Activated T-cell treated with anti-CD3 and anti-CD28 coated beads, Interleukin-2, amount 50 U/mL, for 1 hour (primary cell): ENCODE measurements around the gene ATP2B1.
"Not testable (repeated sequence)": the region's sequence is repeated elsewhere in the genome, so short reads cannot be mapped to it uniquely, and the experiment has no call there.

ENCODE experiments used
- DNase-seq: peaks from one replicate; pipeline ENCODE4 v3.0.0-alpha.2; 2020

Gene ATP2B1

GRCh38 chr12:89710873-89711750 is 2.5 kb upstream of the ATP2B1 start:
- no peak for DNase-seq

- DNase-seq: no peak
Measured at GRCh38 chr12:89709995-89710872, 1.6 kb upstream of the ATP2B1 start.

- peak; percentile 97 for DNase-seq
Measured at GRCh38 chr12:89709157-89709994, 738 bp upstream of the ATP2B1 start.

GRCh38 chr12:89707703-89708564 is 704 bp downstream of the ATP2B1 start:
- peak; percentile 40 for DNase-seq

GRCh38 chr12:89706986-89707702 is 1.5 kb downstream of the ATP2B1 start:
- no peak for DNase-seq

GRCh38 chr12:89706551-89706950 is 2.1 kb downstream of the ATP2B1 start:
- DNase-seq: no peak

- DNase-seq: no peak
Measured at GRCh38 chr12:89704457-89704856, 4.2 kb downstream of the ATP2B1 start.

- no peak for DNase-seq
Measured at GRCh38 chr12:89703768-89704167, 4.9 kb downstream of the ATP2B1 start.

GRCh38 chr12:89702503-89702902 is 6.1 kb downstream of the ATP2B1 start:
- DNase-seq: no peak

- DNase-seq: no peak
Measured at GRCh38 chr12:89701606-89702206, 6.9 kb downstream of the ATP2B1 start.

GRCh38 chr12:89700191-89700810 is 8.3 kb downstream of the ATP2B1 start:
- no peak for DNase-seq

- no peak for DNase-seq
Measured at GRCh38 chr12:89698607-89699006, 10.0 kb downstream of the ATP2B1 start.

- DNase-seq: not testable (repeated sequence)
Measured at GRCh38 chr12:89697728-89698127, 10.9 kb downstream of the ATP2B1 start.

GRCh38 chr12:89697296-89697695 is 11.3 kb downstream of the ATP2B1 start:
- DNase-seq: no peak

- no peak for DNase-seq
Measured at GRCh38 chr12:89695830-89696229, 12.8 kb downstream of the ATP2B1 start.

GRCh38 chr12:89695100-89695499 is 13.5 kb downstream of the ATP2B1 start:
- no peak for DNase-seq

- no peak for DNase-seq
Measured at GRCh38 chr12:89694542-89694941, 14.1 kb downstream of the ATP2B1 start.

- DNase-seq: no peak
Measured at GRCh38 chr12:89693639-89694202, 14.9 kb downstream of the ATP2B1 start.

- no peak for DNase-seq
Measured at GRCh38 chr12:89692439-89692838, 16.2 kb downstream of the ATP2B1 start.

GRCh38 chr12:89691659-89692058 is 17.0 kb downstream of the ATP2B1 start:
- DNase-seq: no peak
